H9 (cell line): ENCODE measurements around the gene AQP11. TPM values are rescaled to one million over a fixed set of nuclear protein-coding genes. Genes with fewer than 3 reads are reported as not detected.
"Not testable (repeated sequence)": the region's sequence is repeated elsewhere in the genome, so short reads cannot be mapped to it uniquely, and the experiment has no call there.

ENCODE experiments used
- DNase-seq: peaks from one replicate; pipeline ENCODE4 v3.0.0-alpha.2; 2017
- H2AFZ ChIP-seq: one replicate; pipeline ENCODE4 v1.6.1; 2013; ENCODE audit warnings: mild to moderate bottlenecking, low read length, control low read depth, moderate library complexity
- H2AK5ac ChIP-seq: 2 replicates; pipeline ENCODE4 v1.6.1; 2013; ENCODE audit warnings: low read length, control low read depth, mixed read lengths; ENCODE audit not compliant: insufficient read length
- H2BK120ac ChIP-seq: one replicate; pipeline ENCODE4 v1.6.1; 2013; ENCODE audit warnings: low read depth, mild to moderate bottlenecking, low read length, control low read depth, inconsistent platforms; ENCODE audit not compliant: poor library complexity, severe bottlenecking
- H2BK12ac ChIP-seq: 2 replicates; pipeline ENCODE4 v1.6.1; 2013; ENCODE audit warnings: low read length, control low read depth, mixed read lengths, low read depth; ENCODE audit not compliant: insufficient read length
- H2BK15ac ChIP-seq: 2 replicates; pipeline ENCODE4 v1.6.1; 2013; ENCODE audit warnings: low read depth, low read length, control low read depth
- H2BK20ac ChIP-seq: one replicate; pipeline ENCODE4 v1.6.1; 2013; ENCODE audit warnings: low read depth, mild to moderate bottlenecking, low read length, control low read depth, inconsistent platforms; ENCODE audit not compliant: poor library complexity, severe bottlenecking
- H2BK5ac ChIP-seq: 2 replicates; pipeline ENCODE4 v1.6.1; 2013; ENCODE audit warnings: low read length, control low read depth, mixed read lengths; ENCODE audit not compliant: insufficient read length
- H3K14ac ChIP-seq: 2 replicates; pipeline ENCODE4 v1.6.1; 2013; ENCODE audit warnings: low read length, control low read depth; ENCODE audit not compliant: insufficient read depth
- H3K18ac ChIP-seq: 2 replicates; pipeline ENCODE4 v1.6.1; 2013; ENCODE audit warnings: low read depth, mild to moderate bottlenecking, mixed read lengths, low read length, control low read depth; ENCODE audit not compliant: insufficient read length
- H3K23ac ChIP-seq: 2 replicates; pipeline ENCODE4 v1.6.1; 2013; ENCODE audit warnings: low read length, control low read depth, mixed read lengths, low read depth; ENCODE audit not compliant: insufficient read length
- H3K23me2 ChIP-seq: 2 replicates; pipeline ENCODE4 v1.6.1; 2013; ENCODE audit warnings: low read depth, mild to moderate bottlenecking, mixed read lengths, low read length, control low read depth; ENCODE audit not compliant: insufficient read length, poor library complexity, severe bottlenecking
- H3K27ac ChIP-seq: 2 replicates; pipeline ENCODE4 v1.5.1; 2013; ENCODE audit warnings: low read length, control low read depth, mixed read lengths, low read depth; ENCODE audit not compliant: insufficient read length
- H3K27me3 ChIP-seq: 2 replicates; pipeline ENCODE4 v1.6.1; 2013; ENCODE audit warnings: low read length, control low read depth, inconsistent platforms; ENCODE audit not compliant: insufficient read depth
- H3K4ac ChIP-seq: 2 replicates; pipeline ENCODE4 v1.6.1; 2013; ENCODE audit warnings: low read depth, mild to moderate bottlenecking, control low read depth, inconsistent platforms, low read length, moderate library complexity
- H3K4me1 ChIP-seq: 2 replicates; pipeline ENCODE4 v1.6.1; 2013; ENCODE audit warnings: low read length, control low read depth, inconsistent platforms; ENCODE audit not compliant: insufficient read depth
- H3K4me2 ChIP-seq: 2 replicates; pipeline ENCODE4 v1.6.1; 2013; ENCODE audit warnings: low read length, control low read depth, mixed read lengths; ENCODE audit not compliant: insufficient read length, insufficient read depth
- H3K56ac ChIP-seq: 2 replicates; pipeline ENCODE4 v1.6.1; 2013; ENCODE audit warnings: low read depth, mild to moderate bottlenecking, mixed read lengths, low read length, control low read depth; ENCODE audit not compliant: insufficient read length
- H3K79me1 ChIP-seq: 2 replicates; pipeline ENCODE4 v1.6.1; 2013; ENCODE audit warnings: low read depth, mild to moderate bottlenecking, moderate library complexity, low read length, control low read depth, inconsistent platforms; ENCODE audit not compliant: insufficient read depth, poor library complexity, severe bottlenecking
- H3K79me2 ChIP-seq: 2 replicates; pipeline ENCODE4 v1.6.1; 2013; ENCODE audit warnings: low read length, control low read depth, inconsistent platforms; ENCODE audit not compliant: insufficient read depth
- H3K9ac ChIP-seq: 2 replicates; pipeline ENCODE4 v1.6.1; 2013; ENCODE audit warnings: low read length, control low read depth, mixed read lengths; ENCODE audit not compliant: insufficient read length; ENCODE audit errors: extremely low read depth
- H3K9me3 ChIP-seq: one replicate; pipeline ENCODE4 v1.6.1; 2013; ENCODE audit warnings: low read depth, low read length, inconsistent platforms; ENCODE audit not compliant: control insufficient read depth
- H3T11ph ChIP-seq: one replicate; pipeline ENCODE4 v1.6.1; 2013; ENCODE audit warnings: mild to moderate bottlenecking, low read length, control low read depth, inconsistent platforms
- H4K20me1 ChIP-seq: one replicate; pipeline ENCODE4 v1.6.1; 2013; ENCODE audit not compliant: control insufficient read depth, insufficient read length, insufficient read depth
- H4K5ac ChIP-seq: 2 replicates; pipeline ENCODE4 v1.6.1; 2013; ENCODE audit warnings: low read depth, mild to moderate bottlenecking, mixed read lengths, low read length, control low read depth; ENCODE audit not compliant: insufficient read length
- H4K8ac ChIP-seq: replicated peaks from 2 replicates; pipeline ENCODE4 v1.6.1; 2013; ENCODE audit warnings: low read length, control low read depth, mixed read lengths, low read depth; ENCODE audit not compliant: insufficient read length
- H4K91ac ChIP-seq: 2 replicates; pipeline ENCODE4 v1.6.1; 2013; ENCODE audit warnings: low read depth, mild to moderate bottlenecking, moderate library complexity, mixed read lengths, low read length, control low read depth; ENCODE audit not compliant: insufficient read length
- H3K27ac Mint-ChIP-seq, 3 experiments: 2 replicates in 2 of 3; 3 replicates in 1 of 3; pipeline ENCODE4 v1.8.0; 2020 to 2021; ENCODE audit warnings: mixed read lengths in 3 of 3, mild to moderate bottlenecking in 1 of 3, moderate library complexity in 1 of 3
- H3K27me3 Mint-ChIP-seq: 2 replicates; pipeline ENCODE4 v1.8.0; 2021; ENCODE audit warnings: low read depth, mild to moderate bottlenecking, moderate library complexity, mixed read lengths
- H3K36me3 Mint-ChIP-seq, 3 experiments: 2 replicates in 2 of 3; 3 replicates in 1 of 3; pipeline ENCODE4 v1.8.0; 2020 to 2021; ENCODE audit warnings: low read depth in 3 of 3, mixed read lengths in 3 of 3; ENCODE audit not compliant: insufficient read depth in 1 of 3
- H3K4me1 Mint-ChIP-seq, 2 experiments: 2 replicates each; pipeline ENCODE4 v1.8.0; 2020; ENCODE audit warnings: mixed read lengths in 2 of 2
- H3K4me3 Mint-ChIP-seq, 2 experiments: 2 replicates in 1 of 2; 3 replicates in 1 of 2; pipeline ENCODE4 v1.8.0; 2020 to 2021; ENCODE audit warnings: mild to moderate bottlenecking in 2 of 2, mixed read lengths in 2 of 2, moderate library complexity in 1 of 2
- H3K9me3 Mint-ChIP-seq, 2 experiments: 2 replicates in 1 of 2; 3 replicates in 1 of 2; pipeline ENCODE4 v1.8.0; 2020; ENCODE audit warnings: mild to moderate bottlenecking in 2 of 2, mixed read lengths in 2 of 2, moderate library complexity in 1 of 2
- WGBS: extraction: QIAGEN DNeasy Blood & Tissue Kit; methylation state at CpG from one replicate; pipeline ENCODE4 v1.1.7; 2013; ENCODE audit warnings: missing lambda C conversion rate, low lambda C conversion rate, mixed read lengths; ENCODE audit not compliant: insufficient read length; ENCODE audit errors: extremely low coverage; 5-methylcytosine and 5-hydroxymethylcytosine counted together
- total RNA-seq: library from RNA; stranded (reverse); gene quantifications from 2 replicates; pipeline ENCODE4 v1.2.1, GENCODE V29; 2021
- TF ChIP-seq, protein P1 (sequence below): fragments of 200-600 bp; sonication (generic); conservative IDR thresholded peaks from 3 replicates; pipeline ENCODE4 v1.8.0; 2021; ENCODE audit warnings: antibody characterized with exemption, mild to moderate bottlenecking

The AQP11 gene
- total RNA-seq, 1 experiment from 2014 or later: 1.1 TPM

DNA sequence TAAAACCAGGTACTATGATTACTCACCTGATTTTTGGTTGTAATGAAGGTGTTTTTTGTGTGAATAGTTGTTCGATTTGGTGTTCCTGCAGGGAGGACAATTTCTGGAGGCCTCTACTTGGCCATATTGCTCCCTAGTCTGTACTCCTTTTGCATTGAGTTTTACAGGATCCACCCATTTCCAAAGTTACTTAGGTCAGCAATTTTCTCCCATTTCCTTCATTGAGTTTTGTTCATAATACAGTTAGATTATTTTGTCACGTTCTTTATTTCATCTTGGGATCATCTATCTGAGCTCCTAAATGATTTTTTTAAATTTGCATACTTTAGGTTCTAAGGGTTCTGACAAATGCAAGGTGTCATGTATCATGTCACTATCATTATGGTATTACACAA, 20.1 kb upstream of the AQP11 start:
- no peak overlapping the region; a peak in 1 of 7 replicates for H3K27ac Mint-ChIP-seq

DNA sequence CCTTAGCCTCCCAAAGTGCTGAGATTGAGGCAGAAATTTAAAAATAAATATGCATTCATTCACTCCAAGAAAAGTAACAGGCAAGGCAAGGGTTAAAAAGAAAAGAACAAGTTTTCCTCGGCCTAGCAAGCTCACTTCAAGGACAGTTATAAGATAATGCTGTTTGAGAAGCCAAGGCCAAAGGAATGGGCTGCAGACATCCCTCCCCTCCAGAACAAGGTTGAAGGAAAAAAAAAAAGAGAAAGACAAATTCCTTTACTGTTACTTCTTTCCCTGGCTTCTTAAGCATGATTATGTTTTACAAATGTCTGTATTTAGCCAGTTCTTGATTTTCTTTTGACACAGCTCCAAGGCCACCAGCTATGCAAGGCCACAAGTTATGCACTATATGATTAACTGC, 18.9 kb upstream of the AQP11 start:
- H4K20me1 ChIP-seq, H2AK5ac ChIP-seq, H3T11ph ChIP-seq, H3K9me3 Mint-ChIP-seq, H3K14ac ChIP-seq, H3K23me2 ChIP-seq, H3K9me3 ChIP-seq, H2BK20ac ChIP-seq, H3K4ac ChIP-seq, H3K36me3 Mint-ChIP-seq, H4K91ac ChIP-seq, H4K8ac ChIP-seq, H3K27me3 ChIP-seq, H3K79me1 ChIP-seq, H3K4me3 Mint-ChIP-seq, H2BK5ac ChIP-seq, H3K27ac ChIP-seq, H3K9ac ChIP-seq, H3K27ac Mint-ChIP-seq, H3K79me2 ChIP-seq, H2AFZ ChIP-seq, H3K23ac ChIP-seq, H3K56ac ChIP-seq, H2BK120ac ChIP-seq, H2BK15ac ChIP-seq, H3K27me3 Mint-ChIP-seq, H4K5ac ChIP-seq, H3K18ac ChIP-seq, DNase-seq, H2BK12ac ChIP-seq, H3K4me2 ChIP-seq: not testable (repeated sequence)
- peaks cover 40 to 46% of the 10 kb centered on the region in 2 experiments for H3K4me1 Mint-ChIP-seq
- peaks cover 17% of the 10 kb centered on the region; the same call in 1 of the 2 replicates for H3K4me1 ChIP-seq
- no CpG with 5 or more reads among the region's 1 CpG for WGBS

More for the DNA sequence above, 20.1 kb upstream of the AQP11 start:
- Mint-ChIP-seq H3K4me3 (no peak overlapping the region; a peak in 1 of 5 replicates), H3K27me3 (no peaks in the 10 kb centered on the region; the same call in 1 of the 2 replicates), H3K9me3 (peaks cover 5 to 7% of the 10 kb centered on the region in 2 experiments; a peak in 3 of 5 replicates), H3K36me3 (peaks cover 0 to 4% (median 1%) of the 10 kb centered on the region in 3 experiments; a peak in 3 of 7 replicates), H3K4me1 (peaks cover 38 to 43% of the 10 kb centered on the region in 2 experiments)
- Histone ChIP-seq H3K27ac (no peak overlapping the region), H2AFZ (no peak overlapping the region), H3K23me2 (no peaks in the 10 kb centered on the region), H3K4ac (no peak overlapping the region), H2BK20ac (no peak overlapping the region), H3K56ac (no peak overlapping the region), H3K27me3 (no peaks in the 10 kb centered on the region; the same call in 1 of the 2 replicates), H3K18ac (no peak overlapping the region), H3K4me2 (no peak overlapping the region), H3K4me1 (peaks cover 17% of the 10 kb centered on the region; the same call in 1 of the 2 replicates), H4K91ac (no peak overlapping the region), H2BK120ac (no peak overlapping the region), H2BK15ac (no peak overlapping the region), H3K79me1 (no peaks in the 10 kb centered on the region), H3K14ac (no peak overlapping the region), H4K8ac (no peak overlapping the region), H4K5ac (no peak overlapping the region), H4K20me1 (no peaks in the 10 kb centered on the region), H3K9ac (no peak overlapping the region), H3K79me2 (no peaks in the 10 kb centered on the region), H3K23ac (no peak overlapping the region), H2BK5ac (no peak overlapping the region), H2BK12ac (no peak overlapping the region), H3K9me3 (no peaks in the 10 kb centered on the region), H3T11ph (no peak overlapping the region), H2AK5ac (no peak overlapping the region)
- no peak for DNase-seq
- no CpG with 5 or more reads among the region's 2 CpGs for WGBS
- TF ChIP-seq, protein P1, sequence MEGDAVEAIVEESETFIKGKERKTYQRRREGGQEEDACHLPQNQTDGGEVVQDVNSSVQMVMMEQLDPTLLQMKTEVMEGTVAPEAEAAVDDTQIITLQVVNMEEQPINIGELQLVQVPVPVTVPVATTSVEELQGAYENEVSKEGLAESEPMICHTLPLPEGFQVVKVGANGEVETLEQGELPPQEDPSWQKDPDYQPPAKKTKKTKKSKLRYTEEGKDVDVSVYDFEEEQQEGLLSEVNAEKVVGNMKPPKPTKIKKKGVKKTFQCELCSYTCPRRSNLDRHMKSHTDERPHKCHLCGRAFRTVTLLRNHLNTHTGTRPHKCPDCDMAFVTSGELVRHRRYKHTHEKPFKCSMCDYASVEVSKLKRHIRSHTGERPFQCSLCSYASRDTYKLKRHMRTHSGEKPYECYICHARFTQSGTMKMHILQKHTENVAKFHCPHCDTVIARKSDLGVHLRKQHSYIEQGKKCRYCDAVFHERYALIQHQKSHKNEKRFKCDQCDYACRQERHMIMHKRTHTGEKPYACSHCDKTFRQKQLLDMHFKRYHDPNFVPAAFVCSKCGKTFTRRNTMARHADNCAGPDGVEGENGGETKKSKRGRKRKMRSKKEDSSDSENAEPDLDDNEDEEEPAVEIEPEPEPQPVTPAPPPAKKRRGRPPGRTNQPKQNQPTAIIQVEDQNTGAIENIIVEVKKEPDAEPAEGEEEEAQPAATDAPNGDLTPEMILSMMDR: no peak
